Activated T-helper 17 cell treated with anti-CD3 and anti-CD28 coated beads, Interleukin-2, amount 50 U/mL, for 72 hours (primary cell): ENCODE measurements around the gene PRKCQ. TPM values are rescaled to one million over a fixed set of nuclear protein-coding genes. Genes with fewer than 3 reads are reported as not detected.
"Not testable (repeated sequence)": the region's sequence is repeated elsewhere in the genome, so short reads cannot be mapped to it uniquely, and the experiment has no call there.

Source experiments
- ATAC-seq: fragments of 150-1000 bp; cut with Tn5 transposase; replicated peaks from 2 replicates; pipeline ENCODE4 v1.10.0; 2021; ENCODE audit warnings: mild to moderate bottlenecking, moderate library complexity
- H3K27ac Mint-ChIP-seq: one replicate; pipeline ENCODE4 v1.8.0; 2022; ENCODE audit warnings: mixed read lengths
- H3K27me3 Mint-ChIP-seq: one replicate; pipeline ENCODE4 v1.8.0; 2022; ENCODE audit warnings: mixed read lengths
- H3K36me3 Mint-ChIP-seq: one replicate; pipeline ENCODE4 v1.8.0; 2022; ENCODE audit warnings: low read depth, mild to moderate bottlenecking, mixed read lengths
- H3K4me1 Mint-ChIP-seq: one replicate; pipeline ENCODE4 v1.8.0; 2022; ENCODE audit warnings: mixed read lengths
- H3K4me3 Mint-ChIP-seq: one replicate; pipeline ENCODE4 v1.8.0; 2022; ENCODE audit warnings: mild to moderate bottlenecking, mixed read lengths
- H3K9me3 Mint-ChIP-seq: one replicate; pipeline ENCODE4 v1.8.0; 2022; ENCODE audit warnings: mixed read lengths
- total RNA-seq, 2 donors: library from RNA; stranded (reverse); gene quantifications; one replicate each; pipeline ENCODE4 v1.2.3, GENCODE V29; 2022

PRKCQ gene
- total RNA-seq, 2 donors from 2014 or later = 35.3 to 37.8 TPM

- no peak for ATAC-seq
- Mint-ChIP-seq H3K27me3 (no peaks in the 10 kb centered on the region), H3K27ac (no peak overlapping the region), H3K36me3 (peaks cover 89% of the 10 kb centered on the region), H3K4me3 (no peak overlapping the region), H3K9me3 (no peaks in the 10 kb centered on the region), H3K4me1 (peaks cover 33% of the 10 kb centered on the region)
These were observed 110.4 kb downstream of the PRKCQ start for GRCh38 chr10:6469661-6470060.

- Mint-ChIP-seq H3K27me3 (no peaks in the 10 kb centered on the region), H3K4me1 (peaks cover 15% of the 10 kb centered on the region), H3K27ac (peak overlapping the region; percentile 69), H3K4me3 (peak overlapping the region; percentile 54), H3K9me3 (no peaks in the 10 kb centered on the region), H3K36me3 (peaks cover 96% of the 10 kb centered on the region)
- peak; percentile 90 for ATAC-seq
These were observed 114.0 kb downstream of the PRKCQ start for GRCh38 chr10:6465854-6466601.

GRCh38 chr10:6465437-6465836 lies 114.6 kb downstream of the PRKCQ start:
- Mint-ChIP-seq H3K9me3 (no peaks in the 10 kb centered on the region), H3K27ac (peak overlapping the region; percentile 69), H3K4me3 (peak overlapping the region; percentile 54), H3K4me1 (peaks cover 16% of the 10 kb centered on the region), H3K27me3 (no peaks in the 10 kb centered on the region), H3K36me3 (peaks cover 96% of the 10 kb centered on the region)
- ATAC-seq = no peak

- Mint-ChIP-seq H3K36me3 (peaks cover 96% of the 10 kb centered on the region), H3K9me3 (no peaks in the 10 kb centered on the region), H3K4me1 (peaks cover 16% of the 10 kb centered on the region), H3K27ac (no peak overlapping the region), H3K27me3 (no peaks in the 10 kb centered on the region), H3K4me3 (no peak overlapping the region)
- no peak for ATAC-seq
These were observed 115.1 kb downstream of the PRKCQ start for GRCh38 chr10:6464862-6465430.

- Mint-ChIP-seq H3K27me3 (no peaks in the 10 kb centered on the region), H3K36me3 (peaks cover 100% of the 10 kb centered on the region), H3K4me1 (peaks cover 23% of the 10 kb centered on the region), H3K4me3 (no peak overlapping the region), H3K9me3 (peaks cover 3% of the 10 kb centered on the region), H3K27ac (no peak overlapping the region)
- ATAC-seq = no peak
These were observed 116.7 kb downstream of the PRKCQ start for GRCh38 chr10:6463366-6463765.

GRCh38 chr10:6461961-6462360 lies 118.1 kb downstream of the PRKCQ start:
- peak overlapping the region; percentile 3 for H3K27ac Mint-ChIP-seq
- peaks cover 100% of the 10 kb centered on the region for H3K36me3 Mint-ChIP-seq
- ATAC-seq = no peak
- peaks cover 23% of the 10 kb centered on the region for H3K4me1 Mint-ChIP-seq
- peaks cover 3% of the 10 kb centered on the region for H3K9me3 Mint-ChIP-seq
- no peak overlapping the region for H3K4me3 Mint-ChIP-seq
- H3K27me3 Mint-ChIP-seq = no peaks in the 10 kb centered on the region

- Mint-ChIP-seq H3K9me3 (peaks cover 3% of the 10 kb centered on the region), H3K27ac (no peak overlapping the region), H3K4me1 (peaks cover 20% of the 10 kb centered on the region), H3K4me3 (no peak overlapping the region), H3K36me3 (peaks cover 100% of the 10 kb centered on the region), H3K27me3 (no peaks in the 10 kb centered on the region)
- no peak for ATAC-seq
These were observed 119.1 kb downstream of the PRKCQ start for GRCh38 chr10:6460861-6461409.

- ATAC-seq = peak; percentile 24
- Mint-ChIP-seq H3K4me1 (peaks cover 24% of the 10 kb centered on the region), H3K27ac (peak overlapping the region; percentile 11), H3K36me3 (peaks cover 100% of the 10 kb centered on the region), H3K9me3 (peaks cover 3% of the 10 kb centered on the region), H3K27me3 (no peaks in the 10 kb centered on the region), H3K4me3 (no peak overlapping the region)
These were observed 121.3 kb downstream of the PRKCQ start for GRCh38 chr10:6458814-6459213.

GRCh38 chr10:6457376-6457775 lies 122.7 kb downstream of the PRKCQ start:
- peaks cover 86% of the 10 kb centered on the region for H3K36me3 Mint-ChIP-seq
- H3K27me3 Mint-ChIP-seq = no peaks in the 10 kb centered on the region
- H3K4me3 Mint-ChIP-seq = no peak overlapping the region
- peaks cover 3% of the 10 kb centered on the region for H3K9me3 Mint-ChIP-seq
- H3K27ac Mint-ChIP-seq = peak overlapping the region; percentile 28
- peaks cover 24% of the 10 kb centered on the region for H3K4me1 Mint-ChIP-seq
- ATAC-seq = no peak

- H3K4me3 Mint-ChIP-seq = no peak overlapping the region
- no peak for ATAC-seq
- no peak overlapping the region for H3K27ac Mint-ChIP-seq
- peaks cover 23% of the 10 kb centered on the region for H3K4me1 Mint-ChIP-seq
- peaks cover 84% of the 10 kb centered on the region for H3K36me3 Mint-ChIP-seq
- peaks cover 3% of the 10 kb centered on the region for H3K9me3 Mint-ChIP-seq
- no peaks in the 10 kb centered on the region for H3K27me3 Mint-ChIP-seq
These were observed 124.0 kb downstream of the PRKCQ start for GRCh38 chr10:6456067-6456466.

- Mint-ChIP-seq H3K36me3 (peaks cover 84% of the 10 kb centered on the region), H3K27me3 (no peaks in the 10 kb centered on the region), H3K4me1 (peaks cover 19% of the 10 kb centered on the region), H3K4me3 (no peak overlapping the region), H3K9me3 (peaks cover 3% of the 10 kb centered on the region), H3K27ac (peak overlapping the region; percentile 43)
- ATAC-seq = no peak
These were observed 124.5 kb downstream of the PRKCQ start for GRCh38 chr10:6455592-6455991.

- H3K27ac Mint-ChIP-seq = peak overlapping the region; percentile 69
- ATAC-seq = no peak
- no peaks in the 10 kb centered on the region for H3K27me3 Mint-ChIP-seq
- H3K36me3 Mint-ChIP-seq = peaks cover 81% of the 10 kb centered on the region
- H3K9me3 Mint-ChIP-seq = no peaks in the 10 kb centered on the region
- no peak overlapping the region for H3K4me3 Mint-ChIP-seq
- H3K4me1 Mint-ChIP-seq = peaks cover 21% of the 10 kb centered on the region
These were observed 133.4 kb downstream of the PRKCQ start for GRCh38 chr10:6446711-6447110.

- no peak overlapping the region for H3K4me3 Mint-ChIP-seq
- peak; percentile 59 for ATAC-seq
These were observed 134.3 kb downstream of the PRKCQ start for GRCh38 chr10:6445671-6446316.

GRCh38 chr10:6439875-6440274 lies 140.2 kb downstream of the PRKCQ start:
- not testable (repeated sequence) for H3K27me3 Mint-ChIP-seq, H3K9me3 Mint-ChIP-seq, H3K4me3 Mint-ChIP-seq
- peak overlapping the region; percentile 25 for H3K27ac Mint-ChIP-seq
- peak; percentile 74 for ATAC-seq
- H3K36me3 Mint-ChIP-seq = peaks cover 98% of the 10 kb centered on the region
- H3K4me1 Mint-ChIP-seq = peaks cover 18% of the 10 kb centered on the region

More at GRCh38 chr10:6445671-6446316, 134.3 kb downstream of the PRKCQ start:
- H3K27ac Mint-ChIP-seq = peak overlapping the region; percentile 14
- peaks cover 23% of the 10 kb centered on the region for H3K4me1 Mint-ChIP-seq
- H3K27me3 Mint-ChIP-seq = no peaks in the 10 kb centered on the region
- peaks cover 81% of the 10 kb centered on the region for H3K36me3 Mint-ChIP-seq
- no peaks in the 10 kb centered on the region for H3K9me3 Mint-ChIP-seq
